ENCODE measurements around the gene ARHGEF5.

GRCh38 chr7:144390481-144390880 lies 35.3 kb downstream of the ARHGEF5 start:
- TF ChIP-seq BHLHE40 (IDR thresholded peaks at IDR 0.05; ENCODE audit: borderline replicate concordance) (no peak), NFRKB (IDR thresholded peaks at IDR 0.05) (no peak)
